Fibroblast of skin of right biceps (primary cell): ENCODE measurements around the gene SPACA7.
"Not testable (repeated sequence)": the region's sequence is repeated elsewhere in the genome, so short reads cannot be mapped to it uniquely, and the experiment has no call there.

Experiments used
- DNase-seq: peaks from one replicate; pipeline ENCODE4 v3.0.0-alpha.2; 2013

Gene SPACA7

GRCh38 chr13:112351825-112352224, 24.3 kb upstream of the SPACA7 start:
- DNase-seq, result no peak

GRCh38 chr13:112353856-112354255, 22.3 kb upstream of the SPACA7 start:
- no peak for DNase-seq

- no peak for DNase-seq
Measured at GRCh38 chr13:112354330-112355273, 21.6 kb upstream of the SPACA7 start.

GRCh38 chr13:112355274-112355838, 20.8 kb upstream of the SPACA7 start:
- DNase-seq, result no peak

GRCh38 chr13:112356190-112356589, 20.0 kb upstream of the SPACA7 start:
- DNase-seq, result no peak

GRCh38 chr13:112358156-112358555, 18.0 kb upstream of the SPACA7 start:
- DNase-seq, result no peak

GRCh38 chr13:112362021-112362420, 14.1 kb upstream of the SPACA7 start:
- DNase-seq, result no peak

- DNase-seq, result no peak
Measured at GRCh38 chr13:112363867-112364528, 12.2 kb upstream of the SPACA7 start.

GRCh38 chr13:112366907-112367646, 9.1 kb upstream of the SPACA7 start:
- no peak for DNase-seq

- no peak for DNase-seq
Measured at GRCh38 chr13:112368883-112369282, 7.3 kb upstream of the SPACA7 start.

- DNase-seq, result no peak
Measured at GRCh38 chr13:112370311-112370710, 5.8 kb upstream of the SPACA7 start.

- no peak for DNase-seq
Measured at GRCh38 chr13:112374271-112374670, 1.9 kb upstream of the SPACA7 start.

- no peak for DNase-seq
Measured at GRCh38 chr13:112391746-112392145, 15.6 kb downstream of the SPACA7 start.

- DNase-seq, result no peak
Measured at GRCh38 chr13:112392719-112393118, 16.6 kb downstream of the SPACA7 start.

GRCh38 chr13:112395022-112395421, 18.9 kb downstream of the SPACA7 start:
- DNase-seq, result peak; percentile 16

- DNase-seq, result not testable (repeated sequence)
Measured at GRCh38 chr13:112395941-112396340, 19.8 kb downstream of the SPACA7 start.

GRCh38 chr13:112397108-112397507, 21.0 kb downstream of the SPACA7 start:
- DNase-seq, result no peak

GRCh38 chr13:112398347-112398746, 22.2 kb downstream of the SPACA7 start:
- not testable (repeated sequence) for DNase-seq

GRCh38 chr13:112409828-112410227, 33.7 kb downstream of the SPACA7 start:
- DNase-seq, result not testable (repeated sequence)

- DNase-seq, result no peak
Measured at GRCh38 chr13:112416647-112417046, 40.5 kb downstream of the SPACA7 start.

GRCh38 chr13:112417079-112417478, 40.9 kb downstream of the SPACA7 start:
- no peak for DNase-seq

GRCh38 chr13:112424098-112424497, 47.9 kb downstream of the SPACA7 start:
- DNase-seq, result no peak

GRCh38 chr13:112428704-112429103, 52.5 kb downstream of the SPACA7 start:
- no peak for DNase-seq
